OCI-LY3 (cell line): ENCODE data around the gene FIBP.

Experiments
- H2AFZ ChIP-seq: fragments of 200-600, 300-600 bp; shearing (Covaris generic); 2 replicates; pipeline ENCODE4 v1.6.0; 2014; ENCODE audit warnings: antibody characterized with exemption, low read depth, low read length
- H3K27ac ChIP-seq: fragments of 200-600, 300-600 bp; sonication (generic); 2 replicates; pipeline ENCODE4 v1.5.1; 2014; ENCODE audit warnings: mild to moderate bottlenecking, low read length, moderate library complexity, mixed read lengths
- H3K27me3 ChIP-seq: fragments of 200-600, 300-600 bp; sonication (generic); 2 replicates; pipeline ENCODE4 v1.6.1; 2014; ENCODE audit warnings: low read depth, low read length, mixed read lengths
- H3K36me3 ChIP-seq: fragments of 200-600, 300-600 bp; sonication (generic); replicated peaks from 2 replicates; pipeline ENCODE3; 2014; ENCODE audit warnings: low read depth, low read length, mixed read lengths
- H3K4me1 ChIP-seq: fragments of 300-600, 200-600 bp; sonication (generic); 2 replicates; pipeline ENCODE4 v1.6.1; 2014; ENCODE audit warnings: low read length, mixed read lengths
- H3K4me2 ChIP-seq: fragments of 200-600, 300-600 bp; sonication (generic); 2 replicates; pipeline ENCODE4 v1.6.1; 2014; ENCODE audit warnings: low read length, mixed read lengths
- H3K4me3 ChIP-seq: fragments of 300-600, 200-600 bp; sonication (generic); 2 replicates; pipeline ENCODE4 v1.5.1; 2014; ENCODE audit warnings: antibody characterized with exemption, mild to moderate bottlenecking, low read length, moderate library complexity
- H3K79me2 ChIP-seq: fragments of 300-600, 200-600 bp; shearing (Covaris generic); 2 replicates; pipeline ENCODE4 v1.6.1; 2014; ENCODE audit warnings: mild to moderate bottlenecking, low read length, mixed read lengths
- H3K9ac ChIP-seq: fragments of 300-600, 200-600 bp; shearing (Covaris generic); 2 replicates; pipeline ENCODE4 v1.6.0; 2014; ENCODE audit warnings: mild to moderate bottlenecking, low read length, moderate library complexity
- H3K9me3 ChIP-seq: fragments of 200-600, 300-600 bp; shearing (Covaris generic); 2 replicates; pipeline ENCODE4 v1.6.1; 2014; ENCODE audit warnings: low read length, mixed read lengths; ENCODE audit not compliant: insufficient read depth
- H4K20me1 ChIP-seq: fragments of 200-600, 300-600 bp; sonication (generic); 2 replicates; pipeline ENCODE4 v1.6.1; 2016; ENCODE audit warnings: low read length, mixed read lengths; ENCODE audit not compliant: insufficient read depth
- EZH2phosphoT487 ChIP-seq: fragments of 200-600 bp; shearing (Covaris generic); IDR thresholded peaks from 2 replicates; pipeline ENCODE4 v1.6.1; 2018; ENCODE audit warnings: antibody characterized with exemption, mixed run types, low read depth
- TF ChIP-seq, protein P1 (sequence below): fragments of 200-600, 300-600 bp; sonication (generic); IDR thresholded peaks from 2 replicates; pipeline ENCODE4 v1.5.1; 2014; ENCODE audit warnings: antibody characterized with exemption, low read length, low read depth

Gene FIBP

DNA sequence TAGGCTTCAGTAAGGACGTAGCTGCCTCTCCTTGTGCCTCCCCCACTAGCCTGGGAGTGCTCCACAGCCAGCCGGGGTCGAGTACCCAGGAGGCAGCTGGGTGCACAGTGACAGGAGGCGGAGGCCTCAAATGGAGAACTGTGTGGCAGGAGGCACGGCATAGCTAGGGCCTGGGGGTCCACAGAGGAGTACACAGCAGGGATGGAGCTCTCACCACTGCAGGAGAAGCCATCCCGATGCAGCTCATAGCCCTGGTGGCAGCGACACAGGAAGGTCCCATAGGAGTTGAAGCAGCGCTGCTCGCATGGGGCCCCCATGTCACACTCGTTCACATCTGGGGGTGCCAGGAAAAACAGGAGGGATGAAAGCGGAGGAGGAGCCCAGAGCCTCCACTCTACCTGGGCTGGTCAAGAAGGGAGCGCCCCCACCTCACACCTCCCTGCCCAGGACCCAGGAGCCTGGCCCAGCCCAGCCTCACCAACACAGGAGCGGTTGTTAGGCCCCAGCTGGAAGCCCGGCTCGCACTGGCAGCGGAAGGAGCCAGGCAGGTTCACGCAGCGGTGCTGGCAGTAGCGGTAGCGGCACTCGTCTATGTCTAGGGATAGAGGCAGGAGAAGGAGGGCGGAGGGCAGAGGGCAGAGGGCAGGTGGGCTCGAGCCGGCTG, 18.5 kb downstream of the FIBP start:
- Histone ChIP-seq H3K9ac (no peak overlapping the region), H3K79me2 (no peaks in the 10 kb centered on the region), H3K4me3 (no peak overlapping the region), H3K36me3 (peaks cover 32% of the 10 kb centered on the region), H4K20me1 (no peaks in the 10 kb centered on the region; the same call in 1 of the 2 replicates), H3K4me2 (no peak overlapping the region), H3K9me3 (no peaks in the 10 kb centered on the region), H3K27ac (no peak overlapping the region), H2AFZ (no peak overlapping the region), H3K4me1 (peaks cover 6% of the 10 kb centered on the region), H3K27me3 (no peaks in the 10 kb centered on the region)
- no peak for TF ChIP-seq EZH2phosphoT487
- TF ChIP-seq, protein P1, sequence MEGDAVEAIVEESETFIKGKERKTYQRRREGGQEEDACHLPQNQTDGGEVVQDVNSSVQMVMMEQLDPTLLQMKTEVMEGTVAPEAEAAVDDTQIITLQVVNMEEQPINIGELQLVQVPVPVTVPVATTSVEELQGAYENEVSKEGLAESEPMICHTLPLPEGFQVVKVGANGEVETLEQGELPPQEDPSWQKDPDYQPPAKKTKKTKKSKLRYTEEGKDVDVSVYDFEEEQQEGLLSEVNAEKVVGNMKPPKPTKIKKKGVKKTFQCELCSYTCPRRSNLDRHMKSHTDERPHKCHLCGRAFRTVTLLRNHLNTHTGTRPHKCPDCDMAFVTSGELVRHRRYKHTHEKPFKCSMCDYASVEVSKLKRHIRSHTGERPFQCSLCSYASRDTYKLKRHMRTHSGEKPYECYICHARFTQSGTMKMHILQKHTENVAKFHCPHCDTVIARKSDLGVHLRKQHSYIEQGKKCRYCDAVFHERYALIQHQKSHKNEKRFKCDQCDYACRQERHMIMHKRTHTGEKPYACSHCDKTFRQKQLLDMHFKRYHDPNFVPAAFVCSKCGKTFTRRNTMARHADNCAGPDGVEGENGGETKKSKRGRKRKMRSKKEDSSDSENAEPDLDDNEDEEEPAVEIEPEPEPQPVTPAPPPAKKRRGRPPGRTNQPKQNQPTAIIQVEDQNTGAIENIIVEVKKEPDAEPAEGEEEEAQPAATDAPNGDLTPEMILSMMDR: no peak

DNA sequence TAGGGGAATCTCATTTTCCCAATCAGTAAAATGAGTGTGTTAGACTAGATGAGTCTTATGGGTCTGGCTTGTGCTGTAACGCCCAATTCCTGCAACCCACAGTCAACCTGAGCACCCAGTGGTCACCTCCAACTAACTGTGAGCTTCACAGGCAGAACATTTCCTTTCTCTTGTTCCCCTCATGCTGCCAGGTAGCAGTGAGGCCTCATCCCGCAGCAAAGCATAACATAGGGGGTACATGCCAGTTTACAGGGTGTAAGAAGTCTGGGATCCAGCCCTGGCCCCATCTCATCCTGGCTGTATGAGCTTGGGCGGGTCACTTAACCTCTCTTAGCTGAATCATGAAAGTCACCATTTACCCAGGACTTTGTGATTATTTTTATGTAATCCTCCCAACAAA, 19.4 kb downstream of the FIBP start:
- no peaks in the 10 kb centered on the region for H3K79me2 ChIP-seq
- no peak overlapping the region for H3K27ac ChIP-seq
- no peaks in the 10 kb centered on the region for H3K27me3 ChIP-seq
- H4K20me1 ChIP-seq: no peaks in the 10 kb centered on the region; the same call in 1 of the 2 replicates
- H3K4me1 ChIP-seq: peaks cover 3% of the 10 kb centered on the region
- H3K4me2 ChIP-seq: no peak overlapping the region
- no peak overlapping the region for H3K4me3 ChIP-seq
- no peaks in the 10 kb centered on the region for H3K9me3 ChIP-seq
- no peak overlapping the region for H3K9ac ChIP-seq
- H2AFZ ChIP-seq: no peak overlapping the region
- peaks cover 40% of the 10 kb centered on the region for H3K36me3 ChIP-seq
- TF ChIP-seq, protein P1: no peak
- TF ChIP-seq EZH2phosphoT487: no peak

DNA sequence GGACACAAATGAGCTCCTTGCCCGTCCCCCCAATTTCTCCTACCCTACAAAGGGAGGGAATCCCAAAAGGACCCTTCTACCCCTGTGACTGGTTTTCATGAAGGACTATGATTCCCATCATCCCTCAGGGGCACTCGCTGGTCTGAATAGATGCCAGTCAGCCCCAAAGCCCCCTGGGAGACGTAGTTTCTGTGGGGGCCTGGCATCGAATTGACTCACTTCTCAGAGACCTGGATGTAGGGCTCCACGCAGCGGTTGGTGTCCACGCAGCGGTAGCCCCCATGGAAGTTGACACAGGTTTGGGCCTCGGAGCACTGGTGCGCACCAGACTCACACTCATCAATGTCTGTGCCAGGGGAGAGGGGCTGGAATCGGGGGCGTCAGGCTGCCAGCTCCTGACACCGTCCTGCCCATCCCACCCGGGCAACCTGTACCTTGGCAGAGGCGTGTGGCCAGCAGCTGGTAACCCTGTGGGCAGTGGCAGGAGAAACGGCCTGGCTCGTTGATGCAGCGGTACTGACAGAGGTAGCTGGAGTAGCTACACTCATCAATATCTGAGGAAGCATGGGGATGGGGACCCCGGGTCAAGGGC, 20.1 kb downstream of the FIBP start:
- Histone ChIP-seq H3K36me3 (peaks cover 48% of the 10 kb centered on the region), H3K4me1 (peaks cover 3% of the 10 kb centered on the region), H4K20me1 (no peaks in the 10 kb centered on the region; the same call in 1 of the 2 replicates), H3K4me3 (no peak overlapping the region), H2AFZ (no peak overlapping the region), H3K79me2 (no peaks in the 10 kb centered on the region), H3K27ac (no peak overlapping the region), H3K4me2 (no peak overlapping the region), H3K9me3 (no peaks in the 10 kb centered on the region), H3K9ac (no peak overlapping the region), H3K27me3 (no peaks in the 10 kb centered on the region)
- TF ChIP-seq, protein P1: no peak
- no peak for TF ChIP-seq EZH2phosphoT487

DNA sequence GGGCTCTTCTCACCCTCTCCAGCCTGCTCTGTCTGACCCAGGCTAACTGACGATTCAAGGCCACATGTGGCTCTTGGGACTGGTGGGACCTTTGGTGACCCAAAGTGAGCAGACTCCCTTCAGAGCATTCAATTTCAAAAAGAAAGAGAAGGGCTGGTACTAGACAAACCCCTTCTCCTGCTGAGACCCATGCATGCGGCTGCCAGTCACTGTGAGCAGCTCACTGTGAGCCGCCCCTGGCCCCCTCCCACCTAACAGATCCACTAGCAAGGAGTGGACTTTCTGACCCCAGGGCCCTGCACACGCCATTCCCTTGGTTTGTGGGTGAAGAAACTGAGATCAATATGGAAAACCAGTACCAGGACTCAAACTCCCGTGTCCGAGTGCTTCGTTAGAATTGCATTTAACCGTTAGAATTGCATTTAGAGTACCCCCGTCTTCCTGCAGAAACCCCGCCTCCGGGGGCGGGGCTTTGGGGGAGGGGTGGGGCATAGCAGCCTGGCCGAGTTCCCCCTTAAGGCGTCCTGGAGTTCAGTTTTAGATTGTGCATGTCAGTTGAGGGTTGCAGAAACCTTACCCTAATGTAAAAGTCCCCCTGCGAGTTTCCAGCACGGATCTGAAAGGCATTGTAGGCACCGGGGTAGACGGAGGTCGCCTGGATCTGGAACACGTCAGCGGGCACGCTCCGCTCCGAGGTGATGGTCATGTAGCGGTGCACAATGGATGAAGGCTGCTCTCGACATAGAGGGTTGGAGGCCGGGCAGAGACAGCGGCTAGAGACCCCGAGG, 20.8 kb downstream of the FIBP start:
- H3K9ac ChIP-seq: no peak overlapping the region
- no peak overlapping the region for H2AFZ ChIP-seq
- no peak overlapping the region for H3K27ac ChIP-seq
- no peak overlapping the region for H3K4me3 ChIP-seq
- peaks cover under 1% of the 10 kb centered on the region; the same call in 1 of the 2 replicates for H3K79me2 ChIP-seq
- no peaks in the 10 kb centered on the region; the same call in 1 of the 2 replicates for H4K20me1 ChIP-seq
- H3K9me3 ChIP-seq: no peaks in the 10 kb centered on the region
- H3K27me3 ChIP-seq: no peaks in the 10 kb centered on the region
- peaks cover 55% of the 10 kb centered on the region for H3K36me3 ChIP-seq
- no peaks in the 10 kb centered on the region for H3K4me1 ChIP-seq
- H3K4me2 ChIP-seq: no peak overlapping the region
- TF ChIP-seq EZH2phosphoT487: no peak
- TF ChIP-seq, protein P1: no peak
